Mucosa of descending colon (tissue), 3 donors: ENCODE measurements around the gene NLK. TPM values are rescaled to one million over a fixed set of nuclear protein-coding genes. Genes with fewer than 3 reads are reported as not detected.
"Not testable (repeated sequence)": the region's sequence is repeated elsewhere in the genome, so short reads cannot be mapped to it uniquely, and the experiment has no call there.

Experiments used
- ATAC-seq: fragments of 200-7000 bp; cut with Tn5 transposase; one replicate; pipeline ENCODE4 v1.9.1; 2020; ENCODE audit warnings: mild to moderate bottlenecking, moderate library complexity
- DNase-seq, 3 donors: peaks; one replicate each; pipeline ENCODE4 v3.0.0-alpha.2; 2020
- H3K36me3 ChIP-seq: fragments of 200-600 bp; one replicate; pipeline ENCODE4 v1.8.0; 2021; ENCODE audit warnings: low read depth, mild to moderate bottlenecking
- H3K4me1 ChIP-seq: fragments of 200-600 bp; one replicate; pipeline ENCODE4 v1.8.0; 2021; ENCODE audit warnings: low read depth, mild to moderate bottlenecking
- H3K4me3 ChIP-seq: fragments of 200-600 bp; one replicate; pipeline ENCODE4 v1.8.0; 2021; ENCODE audit warnings: mild to moderate bottlenecking
- H3K9me3 ChIP-seq: fragments of 200-600 bp; one replicate; pipeline ENCODE4 v1.8.0; 2021; ENCODE audit warnings: mild to moderate bottlenecking
- intact Hi-C, 2 donors: fragments of 100-400 bp; cut with DNase I in 1 of 2; cut with micrococcal nuclease in 1 of 2; formaldehyde crosslinking; loops; one replicate each; pipeline versions ENCODE4 v1.11.0 to v1.11.1; 2022; cut with DNase I, micrococcal nuclease
- total RNA-seq, 3 donors: library from RNA; stranded (reverse); fragmentation: NEBNext Ultra II Directional in 2 of 3; extraction: Animal tissue kit (Norgen Biotek cat#: 25700) in 2 of 3; gene quantifications; one replicate each; pipeline versions ENCODE4 v1.2.1 to v1.2.4, GENCODE V29; 2021 to 2023
- TF ChIP-seq, protein P1 (sequence below): fragments of 200-600 bp; IDR thresholded peaks from one replicate; pipeline ENCODE4 v1.8.0; 2022; ENCODE audit warnings: antibody characterized with exemption, mild to moderate bottlenecking
- donor health status: DM: no; HTN: no; CAD: no; lungs with moderate emphysema.
- donor health status: DM: no; HTN: no; CAD: no.
- donor health status: DM: no; HTN: yes; CAD: no.

The NLK gene
- total RNA-seq, 3 donors from 2014 or later, result 20.4 to 24.1 (median 21.0) TPM

DNA sequence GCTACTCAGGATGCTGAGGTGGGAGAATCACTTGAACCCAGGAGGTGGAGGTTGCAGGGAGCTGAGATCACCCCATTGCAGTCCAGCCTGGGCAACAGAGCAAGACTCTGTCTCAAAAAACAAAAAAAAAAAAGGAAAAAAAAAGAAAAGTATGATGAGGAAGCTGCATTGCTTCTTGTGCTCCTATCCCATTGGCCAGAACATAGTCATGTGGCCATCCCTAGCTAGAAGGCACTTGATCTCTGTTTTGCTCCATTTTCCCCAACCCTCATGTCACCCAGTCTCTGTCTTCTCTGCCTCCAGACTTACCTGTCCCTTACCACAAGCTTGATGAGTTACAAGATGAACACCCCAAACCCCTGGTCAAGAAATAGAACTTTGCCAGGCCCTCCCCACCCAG, 163.8 kb downstream of the NLK start:
- intact Hi-C loops, result no loop called here
- H3K4me1 ChIP-seq, result no peaks in the 10 kb centered on the region
- TF ChIP-seq, protein P1, sequence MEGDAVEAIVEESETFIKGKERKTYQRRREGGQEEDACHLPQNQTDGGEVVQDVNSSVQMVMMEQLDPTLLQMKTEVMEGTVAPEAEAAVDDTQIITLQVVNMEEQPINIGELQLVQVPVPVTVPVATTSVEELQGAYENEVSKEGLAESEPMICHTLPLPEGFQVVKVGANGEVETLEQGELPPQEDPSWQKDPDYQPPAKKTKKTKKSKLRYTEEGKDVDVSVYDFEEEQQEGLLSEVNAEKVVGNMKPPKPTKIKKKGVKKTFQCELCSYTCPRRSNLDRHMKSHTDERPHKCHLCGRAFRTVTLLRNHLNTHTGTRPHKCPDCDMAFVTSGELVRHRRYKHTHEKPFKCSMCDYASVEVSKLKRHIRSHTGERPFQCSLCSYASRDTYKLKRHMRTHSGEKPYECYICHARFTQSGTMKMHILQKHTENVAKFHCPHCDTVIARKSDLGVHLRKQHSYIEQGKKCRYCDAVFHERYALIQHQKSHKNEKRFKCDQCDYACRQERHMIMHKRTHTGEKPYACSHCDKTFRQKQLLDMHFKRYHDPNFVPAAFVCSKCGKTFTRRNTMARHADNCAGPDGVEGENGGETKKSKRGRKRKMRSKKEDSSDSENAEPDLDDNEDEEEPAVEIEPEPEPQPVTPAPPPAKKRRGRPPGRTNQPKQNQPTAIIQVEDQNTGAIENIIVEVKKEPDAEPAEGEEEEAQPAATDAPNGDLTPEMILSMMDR, result no peak
- no peaks in the 10 kb centered on the region for H3K36me3 ChIP-seq
- ATAC-seq, result no peak
- H3K9me3 ChIP-seq, result no peaks in the 10 kb centered on the region
- DNase-seq, result no peak
- H3K4me3 ChIP-seq, result no peak overlapping the region

DNA sequence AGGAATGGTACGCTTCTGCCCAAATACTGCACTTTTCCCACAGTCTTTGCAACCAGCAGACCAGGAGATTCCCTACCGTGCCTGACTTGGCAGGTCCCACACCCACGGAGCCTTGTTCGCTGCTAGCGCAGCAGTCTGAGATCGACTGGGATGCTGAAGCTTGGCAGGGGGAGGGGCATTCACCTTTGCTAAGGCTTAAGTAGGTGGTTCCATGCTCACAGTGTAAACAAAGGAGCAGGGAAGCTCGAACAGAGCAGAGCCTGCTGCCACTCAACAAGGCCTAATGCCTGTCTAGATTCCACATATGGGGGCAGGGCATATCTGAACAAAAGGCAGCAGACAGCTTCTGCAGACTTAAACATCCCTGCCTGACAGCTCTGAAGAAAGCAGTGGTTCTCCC, 169.3 kb downstream of the NLK start:
- intact Hi-C loops, result no loop called here
- H3K9me3 ChIP-seq, result no peaks in the 10 kb centered on the region
- H3K36me3 ChIP-seq, result no peaks in the 10 kb centered on the region
- H3K4me3 ChIP-seq, result no peak overlapping the region
- DNase-seq (no peak), ATAC-seq (no peak)
- TF ChIP-seq, protein P1, result no peak
- H3K4me1 ChIP-seq, result no peaks in the 10 kb centered on the region

DNA sequence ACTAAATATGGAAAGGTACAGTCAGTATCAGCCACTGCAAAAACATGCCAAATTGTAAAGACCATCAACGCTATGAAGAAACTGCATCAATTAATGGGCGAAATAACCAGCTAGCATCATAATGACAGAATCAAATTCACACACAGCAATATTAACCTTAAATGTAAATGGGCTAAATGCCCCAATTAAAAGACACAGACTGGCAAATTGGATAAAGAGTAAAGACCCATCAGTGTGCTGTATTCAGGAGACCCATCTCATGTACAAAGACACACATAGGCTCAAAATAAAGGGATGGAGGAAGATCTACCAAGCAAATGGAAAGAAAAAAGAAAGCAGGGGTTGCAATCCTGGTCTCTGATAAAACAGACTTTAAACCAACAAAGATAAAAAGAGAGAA, 171.1 kb downstream of the NLK start:
- intact Hi-C loops, H3K4me1 ChIP-seq, H3K4me3 ChIP-seq, H3K9me3 ChIP-seq, ATAC-seq, DNase-seq, H3K36me3 ChIP-seq: not testable (repeated sequence)

DNA sequence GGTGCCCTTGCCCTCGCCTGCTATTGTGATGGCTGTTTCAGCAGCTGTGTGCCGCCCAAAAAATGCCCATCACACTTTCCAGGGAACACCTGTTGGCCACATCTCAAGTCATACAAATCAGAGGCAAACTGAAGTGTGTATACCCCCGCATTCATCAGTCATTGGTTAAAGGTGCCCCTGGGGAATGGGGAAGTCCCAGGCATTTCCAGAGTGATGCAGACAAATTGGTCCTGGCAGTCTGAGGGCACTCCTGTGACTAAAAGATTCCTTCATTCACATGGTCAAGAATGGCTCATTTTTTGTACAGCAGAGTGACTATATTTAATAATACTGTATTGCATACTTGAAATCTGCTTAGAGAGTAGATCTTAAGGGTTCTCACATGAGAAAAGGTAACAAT, 173.6 kb downstream of the NLK start:
- TF ChIP-seq, protein P1, result no peak
- Histone ChIP-seq H3K4me3 (no peak overlapping the region), H3K4me1 (no peaks in the 10 kb centered on the region), H3K9me3 (no peaks in the 10 kb centered on the region), H3K36me3 (no peaks in the 10 kb centered on the region)
- no peak for DNase-seq
- intact Hi-C loops, result no loop called here
- ATAC-seq, result no peak

DNA sequence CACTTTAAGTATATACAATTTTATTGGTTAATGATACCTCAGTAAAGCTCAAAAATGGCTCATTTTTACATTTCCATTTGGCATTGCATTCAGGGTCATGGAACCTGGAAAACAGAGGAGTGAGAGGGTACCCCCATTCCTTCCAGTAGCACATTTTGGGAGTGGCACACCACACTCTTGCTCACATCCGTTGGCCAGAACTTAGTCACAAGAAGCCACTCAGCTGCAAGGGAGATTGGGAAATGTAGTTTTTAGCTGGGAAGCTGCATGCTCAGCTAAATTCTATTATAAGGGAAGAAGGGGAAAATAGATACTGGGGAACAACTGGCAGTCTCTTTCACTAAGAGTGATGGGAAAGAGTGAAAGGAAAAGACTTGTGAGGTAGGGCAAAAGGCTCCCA, 174.1 kb downstream of the NLK start:
- intact Hi-C loops, result no loop called here
- Histone ChIP-seq H3K9me3 (no peaks in the 10 kb centered on the region), H3K4me3 (no peak overlapping the region), H3K36me3 (no peaks in the 10 kb centered on the region), H3K4me1 (no peaks in the 10 kb centered on the region)
- ATAC-seq (no peak), DNase-seq (no peak)
- TF ChIP-seq, protein P1, result no peak

DNA sequence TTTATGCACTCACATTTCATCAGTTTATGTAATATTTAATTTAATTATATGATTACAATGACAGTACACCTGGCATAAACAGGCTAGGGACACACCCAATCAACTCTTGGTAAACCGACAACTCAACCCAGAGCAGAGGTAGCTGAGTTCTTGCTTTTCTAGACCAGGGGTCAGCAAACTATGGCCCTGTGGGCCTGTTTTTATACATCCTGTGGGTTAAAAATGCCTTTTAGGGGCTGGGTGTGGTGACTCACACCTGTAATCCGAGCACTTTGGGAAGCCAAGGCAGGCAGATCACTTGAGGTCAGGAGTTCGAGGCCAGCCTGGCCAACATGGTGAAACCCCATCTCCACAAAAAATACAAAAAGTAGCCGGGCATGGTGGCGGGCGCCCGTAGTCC, 177.3 kb downstream of the NLK start:
- no peak overlapping the region for H3K4me3 ChIP-seq
- H3K9me3 ChIP-seq, result no peaks in the 10 kb centered on the region
- TF ChIP-seq, protein P1, result no peak
- intact Hi-C loops, result no loop called here
- DNase-seq (no peak), ATAC-seq (no peak)
- no peaks in the 10 kb centered on the region for H3K36me3 ChIP-seq
- H3K4me1 ChIP-seq, result no peaks in the 10 kb centered on the region
